ENCODE measurements around the gene TP53I11. TPM values are rescaled to one million over a fixed set of nuclear protein-coding genes. Genes with fewer than 3 reads are reported as not detected.

The TP53I11 gene
- total RNA-seq, 1 experiment from 2014 or later, result 94.2 TPM

- H3K27ac ChIP-seq (ENCODE audit: insufficient read length, low read depth, low read length), result no peak overlapping the region
- H4K8ac ChIP-seq (replicated peaks; ENCODE audit: insufficient read length, low read depth, low read length), result no peak overlapping the region
- no peak overlapping the region for H3K23ac ChIP-seq (ENCODE audit: insufficient read length, low read depth, low read length)
- H3K18ac ChIP-seq (ENCODE audit: insufficient read length, low read depth, low read length), result no peak overlapping the region
- WGBS (ENCODE audit: extremely low coverage, insufficient read length, low lambda C conversion rate), result no CpG with 5 or more reads among the region's 3 CpGs
- no peak overlapping the region for H3K14ac ChIP-seq (ENCODE audit: insufficient read depth, low read length)
- H3T11ph ChIP-seq (ENCODE audit: low read length), result no peak overlapping the region
- H3K79me2 ChIP-seq (ENCODE audit: insufficient read depth, low read length), result no peaks in the 10 kb centered on the region
- H3K9me3 ChIP-seq (ENCODE audit: control insufficient read depth, low read depth, low read length), result no peaks in the 10 kb centered on the region
- TF ChIP-seq CTCF (conservative IDR thresholded peaks at IDR 0.05), result no peak
- no peak overlapping the region for H2BK120ac ChIP-seq (ENCODE audit: low read depth, low read length, poor library complexity, severe bottlenecking)
- no peak overlapping the region for H4K5ac ChIP-seq (ENCODE audit: insufficient read length, low read depth, low read length)
- Mint-ChIP-seq H3K36me3 (ENCODE audit: insufficient read depth in 1 of 3, low read depth in 3 of 3) (no peaks in the 10 kb centered on the region), H3K4me1 (peaks cover 47 to 50% of the 10 kb centered on the region in 2 experiments), H3K27me3 (ENCODE audit: low read depth) (peaks cover 4% of the 10 kb centered on the region), H3K9me3 (no peaks in the 10 kb centered on the region), H3K4me3 (no peak overlapping the region), H3K27ac (no peak overlapping the region)
- H3K27me3 ChIP-seq (ENCODE audit: insufficient read depth, low read length), result peaks cover 2% of the 10 kb centered on the region; the same call in 1 of the 2 replicates
- no peak overlapping the region for H2BK20ac ChIP-seq (ENCODE audit: low read depth, low read length, poor library complexity, severe bottlenecking)
- no peaks in the 10 kb centered on the region for H4K20me1 ChIP-seq (ENCODE audit: control insufficient read depth, insufficient read depth, insufficient read length)
- H4K91ac ChIP-seq (ENCODE audit: insufficient read length, low read depth, low read length), result no peak overlapping the region
- no peaks in the 10 kb centered on the region for H3K23me2 ChIP-seq (ENCODE audit: insufficient read length, low read depth, low read length, poor library complexity, severe bottlenecking)
- peaks cover 4% of the 10 kb centered on the region; the same call in 1 of the 2 replicates for H3K4me1 ChIP-seq (ENCODE audit: insufficient read depth, low read length)
- no peak overlapping the region for H2AFZ ChIP-seq (ENCODE audit: low read length)
- no peak for DNase-seq
- H3K56ac ChIP-seq (ENCODE audit: insufficient read length, low read depth, low read length), result no peak overlapping the region
- no peak overlapping the region for H3K4me2 ChIP-seq (ENCODE audit: insufficient read depth, insufficient read length, low read length)
- no peak overlapping the region for H3K9ac ChIP-seq (ENCODE audit: extremely low read depth, insufficient read length, low read length)
- no peaks in the 10 kb centered on the region for H3K79me1 ChIP-seq (ENCODE audit: insufficient read depth, low read depth, low read length, poor library complexity, severe bottlenecking)
- no peak overlapping the region for H3K4ac ChIP-seq (ENCODE audit: low read depth, low read length)
- no peak overlapping the region for H2BK12ac ChIP-seq (ENCODE audit: insufficient read length, low read depth, low read length)
- H2AK5ac ChIP-seq (ENCODE audit: insufficient read length, low read length), result no peak overlapping the region
- H2BK5ac ChIP-seq (ENCODE audit: insufficient read length, low read length), result no peak overlapping the region
- H2BK15ac ChIP-seq (ENCODE audit: low read depth, low read length), result no peak overlapping the region
Observed at GRCh38 chr11:44968510-44968909, 17.8 kb upstream of the TP53I11 start.
